ENCODE results near the gene SYCE1.

- TF ChIP-seq CTCF (IDR thresholded peaks at IDR 0.05) = peak; percentile 48 to 78 (median 68)
- TF ChIP-seq POLR2A (IDR thresholded peaks at IDR 0.05) = no peak
Measured at GRCh38 chr10:133520193-133520738, 45.1 kb downstream of the SYCE1 start.

Data from adrenal gland (tissue), 5 donors.